GM12878 (cell line): ENCODE measurements around the gene SLCO3A1. TPM values are rescaled to one million over a fixed set of nuclear protein-coding genes. Genes with fewer than 3 reads are reported as not detected.

ENCODE experiments used
- ATAC-seq: fragments of 200-7000 bp; cut with Tn5 transposase; 3 replicates; pipeline ENCODE4 v1.9.1; 2020; ENCODE audit warnings: mild to moderate bottlenecking, moderate library complexity
- BruUV-seq: library from RNA; stranded (reverse); fragments of 400-500 nt; replicated peaks from 2 replicates; lab custom pipeline; 2021; lab: Mats Ljungman, UMichigan
- CTCF ChIA-PET: fragments of 300-600 bp; sonication (Branson Sonifier 250); formaldehyde crosslinking; extraction: SDS; loops from one replicate; lab custom pipeline; 2021; ENCODE audit warnings: inconsistent platforms; lab: Yijun Ruan, JAX
- POLR2A ChIA-PET: fragments of 350-600 bp; formaldehyde crosslinking; extraction: SDS; loops from one replicate; lab custom pipeline; 2021; ENCODE audit warnings: inconsistent platforms; lab: Charles Lee
- RAD21 ChIA-PET: fragments of 300-600 bp; sonication (Branson Sonifier 250); formaldehyde crosslinking; loops from one replicate; lab custom pipeline; 2023; ENCODE audit warnings: antibody characterized with exemption; ENCODE audit not compliant: unreplicated experiment; lab: Charles Lee
- SMC1A ChIA-PET: fragments of 300-600 bp; sonication (Branson Sonifier 250); formaldehyde crosslinking; loops from one replicate; lab custom pipeline; 2023; ENCODE audit not compliant: unreplicated experiment, uncharacterized antibody; lab: Charles Lee
- DNase-seq: peaks from one replicate; pipeline ENCODE4 v3.0.0-alpha.2; 2011; ENCODE audit warnings: low read depth, low spot score
- FAIRE-seq: peaks from 3 replicates; lab custom pipeline; 2011; peaks lifted over from hg19 to GRCh38; lab: Jason Lieb, UNC
- H2AFZ ChIP-seq: 2 replicates; pipeline ENCODE4 v1.6.0; 2011; ENCODE audit warnings: low read depth, low read length, control low read depth; ENCODE audit not compliant: control insufficient read depth
- H3K27ac ChIP-seq: 2 replicates; pipeline ENCODE4 v1.5.1; 2011; ENCODE audit warnings: control low read depth; ENCODE audit not compliant: control insufficient read depth, insufficient read depth
- H3K27me3 ChIP-seq, 2 experiments: replicated peaks in 1 of 2; 2 replicates each; pipeline versions ENCODE4 v1.6.0 to v1.6.1; 2011; ENCODE audit warnings: low read length in 1 of 2; ENCODE audit not compliant: control insufficient read depth in 2 of 2, insufficient read depth in 2 of 2
- H3K36me3 ChIP-seq, 2 experiments: 2 replicates each; pipeline ENCODE4 v1.5.1; 2011; ENCODE audit warnings: low read length in 1 of 2; ENCODE audit not compliant: control insufficient read depth in 2 of 2, insufficient read depth in 2 of 2
- H3K4me1 ChIP-seq: 2 replicates; pipeline ENCODE4 v1.6.1; 2011; ENCODE audit warnings: mild to moderate bottlenecking, low read length, moderate library complexity, mixed read lengths; ENCODE audit not compliant: control insufficient read depth, insufficient read depth
- H3K4me2 ChIP-seq: 2 replicates; pipeline ENCODE4 v1.6.0; 2011; ENCODE audit warnings: control low read depth; ENCODE audit not compliant: control insufficient read depth, insufficient read depth
- H3K4me3 ChIP-seq: fragments of 200-600 bp; sonication (generic); 2 replicates; pipeline ENCODE4 v1.5.1; 2016
- H3K79me2 ChIP-seq: 2 replicates; pipeline ENCODE4 v1.6.0; 2011; ENCODE audit warnings: low read length; ENCODE audit not compliant: control insufficient read depth, insufficient read depth
- H3K9ac ChIP-seq: 2 replicates; pipeline ENCODE4 v1.8.0; 2011; ENCODE audit warnings: low read length, control low read depth, mixed read lengths; ENCODE audit not compliant: control insufficient read depth, insufficient read depth
- H3K9me3 ChIP-seq: replicated peaks from 3 replicates; pipeline ENCODE4 v1.5.1; 2011; ENCODE audit warnings: mild to moderate bottlenecking, low read length; ENCODE audit not compliant: control insufficient read depth, insufficient read depth
- H4K20me1 ChIP-seq: 2 replicates; pipeline ENCODE4 v1.6.0; 2011; ENCODE audit not compliant: control insufficient read depth, insufficient read depth
- ATF2 ChIP-seq: IDR thresholded peaks from 2 replicates; pipeline ENCODE4 v1.6.1; 2012; ENCODE audit warnings: low read length, inconsistent platforms
- BACH1 ChIP-seq: fragments of 450-650 bp; IDR thresholded peaks from 2 replicates; pipeline ENCODE4 v1.6.1; 2017; ENCODE audit warnings: mild to moderate bottlenecking, borderline replicate concordance
- BHLHE40 ChIP-seq, 2 experiments: fragments of 450-650 bp in 1 of 2; IDR thresholded peaks; 2 replicates each; pipeline ENCODE4 v1.6.1; 2011 to 2017; ENCODE audit warnings: low read depth in 2 of 2, borderline replicate concordance in 1 of 2, improper control_type of control experiment in 1 of 2, low read length in 1 of 2, mild to moderate bottlenecking in 1 of 2
- CHD4 ChIP-seq: fragments of 200-600 bp; sonication (generic); IDR thresholded peaks from 2 replicates; pipeline ENCODE4 v1.6.1; 2016; ENCODE audit warnings: mild to moderate bottlenecking
- CREM ChIP-seq: IDR thresholded peaks from 2 replicates; pipeline ENCODE4 v1.6.1; 2014; ENCODE audit warnings: antibody characterized with exemption, low read depth
- JUND ChIP-seq: IDR thresholded peaks from 2 replicates; pipeline ENCODE4 v1.6.1; 2012; ENCODE audit warnings: low read depth, mild to moderate bottlenecking, low read length, improper control_type of control experiment, moderate library complexity
- MEF2A ChIP-seq: IDR thresholded peaks from 2 replicates; pipeline ENCODE4 v1.6.1; 2011; ENCODE audit warnings: low read depth, mild to moderate bottlenecking, low read length, moderate library complexity; ENCODE audit not compliant: insufficient read depth
- MXI1 ChIP-seq: fragments of 150-350 bp; IDR thresholded peaks from 2 replicates; pipeline ENCODE4 v1.6.1; 2011; ENCODE audit warnings: low read depth, mild to moderate bottlenecking, inconsistent platforms, low read length, improper control_type of control experiment
- NR2C1 ChIP-seq: fragments of 450-650 bp; IDR thresholded peaks from 2 replicates; pipeline ENCODE4 v1.6.1; 2017; ENCODE audit warnings: antibody characterized with exemption, mild to moderate bottlenecking, moderate library complexity
- PAX5 ChIP-seq: IDR thresholded peaks from 2 replicates; pipeline ENCODE4 v1.6.1; 2011; ENCODE audit warnings: low read depth, low read length, borderline replicate concordance
- POLR2A ChIP-seq: IDR thresholded peaks from 2 replicates; pipeline ENCODE4 v1.6.1; 2011; ENCODE audit warnings: low read depth, mild to moderate bottlenecking, low read length
- SMAD1 ChIP-seq: fragments of 450-650 bp; IDR thresholded peaks from 2 replicates; pipeline ENCODE4 v1.6.1; 2018; ENCODE audit warnings: mild to moderate bottlenecking, low read depth; ENCODE audit not compliant: partially characterized antibody
- SMC3 ChIP-seq: IDR thresholded peaks from 2 replicates; pipeline ENCODE4 v1.6.1; 2011; ENCODE audit warnings: low read length, improper control_type of control experiment, borderline replicate concordance
- SREBF1 ChIP-seq: IDR thresholded peaks from 2 replicates; pipeline ENCODE4 v1.6.1; 2012; ENCODE audit warnings: mild to moderate bottlenecking, low read length
- WGBS: methylation state at CpG from one replicate; pipeline ENCODE4 v1.1.6; 2016; ENCODE audit warnings: low lambda C conversion rate; ENCODE audit not compliant: insufficient replicate concordance, insufficient coverage; ENCODE audit errors: missing lambda C conversion rate; 5-methylcytosine and 5-hydroxymethylcytosine counted together
- in situ Hi-C: fragments of 300-500 bp; cut with MboI; formaldehyde crosslinking; loops from 9 replicates; pipeline ENCODE4 v1.14.3; 2018; ENCODE audit warnings: mixed read lengths
- intact Hi-C: fragments of 100-400 bp; cut with micrococcal nuclease; formaldehyde crosslinking; loops from one replicate; pipeline ENCODE4 v1.14.2; 2022; ENCODE audit not compliant: unreplicated experiment
- polyA plus RNA-seq, 11 experiments: library from polyadenylated mRNA; depleted of rRNA in 4 of 11; unstranded in 6 of 11; stranded (reverse) in 5 of 11; fragments of >200 nt; fragmentation: Nextera tagmentation in 4 of 11; fragmentation: Illumina TruSeq in 1 of 11; extraction: Ambion mirVana in 4 of 11; extraction: Trizol in 1 of 11; gene quantifications; 1 replicate in 1 of 11; 2 replicates in 10 of 11; pipeline versions ENCODE4 v1.2.1 to v1.2.3, GENCODE V29; 2011 to 2016; ENCODE audit warnings: inconsistent platforms in 2 of 11, missing spikeins in 2 of 11, low read depth in 1 of 11
- total RNA-seq, 4 experiments: library from RNA; depleted of rRNA in 3 of 4; stranded (reverse); fragments of >200 nt in 3 of 4; fragmentation: Illumina TruSeq in 1 of 4; extraction: Trizol in 1 of 4; gene quantifications; 2 replicates each; pipeline versions ENCODE4 v1.2.1 to v1.2.3, GENCODE V29; 2013 to 2021

The SLCO3A1 gene
- total and polyA plus RNA-seq, 10 of the 15 experiments (the other 5 are each of a cell fraction or from before 2014, with no cell fraction given) = 0.05 to 5.9 (median 0.31) TPM

GRCh38 chr15:92124657-92125010 is 271.1 kb downstream of the SLCO3A1 start:
- Histone ChIP-seq H4K20me1 (no peaks in the 10 kb centered on the region), H3K27me3 (no peaks in the 10 kb centered on the region; a peak in 1 of 4 replicates), H3K79me2 (no peaks in the 10 kb centered on the region), H3K27ac (no peak overlapping the region), H3K36me3 (peaks cover 0 to 1% of the 10 kb centered on the region in 2 experiments; a peak in 2 of 4 replicates), H3K9ac (no peak overlapping the region), H2AFZ (no peak overlapping the region), H3K4me2 (no peak overlapping the region), H3K4me3 (no peak overlapping the region), H3K4me1 (no peaks in the 10 kb centered on the region), H3K9me3 (no peaks in the 10 kb centered on the region; the same call in 2 of the 3 replicates)
- CTCF ChIA-PET = no interaction called here
- ATAC-seq = no peak
- RAD21 ChIA-PET = no interaction called here
- no peak for TF ChIP-seq POLR2A
- TF ChIP-seq SREBF1 = no peak
- no peak for TF ChIP-seq SMAD1
- TF ChIP-seq CREM = no peak
- TF ChIP-seq NR2C1 = no peak
- TF ChIP-seq SMC3 = no peak
- no peak for TF ChIP-seq JUND
- TF ChIP-seq CHD4 = no peak
- TF ChIP-seq MEF2A = no peak
- TF ChIP-seq MXI1 = no peak
- TF ChIP-seq BACH1 = no peak
- no peak for TF ChIP-seq BHLHE40 (IDR thresholded peaks at IDR 0.05; ENCODE audit: borderline replicate concordance in 1 of 2, low read depth in 2 of 2, low read length in 1 of 2)
- TF ChIP-seq PAX5 = no peak
- TF ChIP-seq ATF2 = no peak
- DNase-seq = no peak
- no TSS peak for BruUV-seq
- 17% methylated on average over 3 of the region's 3 CpGs for WGBS
- in situ Hi-C loops (no loop called here), intact Hi-C loops (no loop called here)
- SMC1A ChIA-PET = no interaction called here
- no peak for FAIRE-seq
- POLR2A ChIA-PET = no interaction called here
